Muscle of arm (tissue), 12 donors: ENCODE data around the gene RHBDD1. TPM values are rescaled to one million over a fixed set of nuclear protein-coding genes. Genes with fewer than 3 reads are reported as not detected.
"Not testable (repeated sequence)": the region's sequence is repeated elsewhere in the genome, so short reads cannot be mapped to it uniquely, and the experiment has no call there.

Source experiments
- DNase-seq: peaks from one replicate; pipeline ENCODE4 v3.0.0-alpha.2; 2013
- polyA plus RNA-seq, 12 donors: library from polyadenylated mRNA; unstranded; fragments of 120-200 nt; gene quantifications; one replicate each; pipeline ENCODE4 v1.2.1, GENCODE V29; 2013; ENCODE audit not compliant: insufficient read length in 12 of 12

The RHBDD1 gene
- polyA plus RNA-seq, 12 donors, result 12.0 to 20.8 (median 17.1) TPM; not detected in 1

DNA sequence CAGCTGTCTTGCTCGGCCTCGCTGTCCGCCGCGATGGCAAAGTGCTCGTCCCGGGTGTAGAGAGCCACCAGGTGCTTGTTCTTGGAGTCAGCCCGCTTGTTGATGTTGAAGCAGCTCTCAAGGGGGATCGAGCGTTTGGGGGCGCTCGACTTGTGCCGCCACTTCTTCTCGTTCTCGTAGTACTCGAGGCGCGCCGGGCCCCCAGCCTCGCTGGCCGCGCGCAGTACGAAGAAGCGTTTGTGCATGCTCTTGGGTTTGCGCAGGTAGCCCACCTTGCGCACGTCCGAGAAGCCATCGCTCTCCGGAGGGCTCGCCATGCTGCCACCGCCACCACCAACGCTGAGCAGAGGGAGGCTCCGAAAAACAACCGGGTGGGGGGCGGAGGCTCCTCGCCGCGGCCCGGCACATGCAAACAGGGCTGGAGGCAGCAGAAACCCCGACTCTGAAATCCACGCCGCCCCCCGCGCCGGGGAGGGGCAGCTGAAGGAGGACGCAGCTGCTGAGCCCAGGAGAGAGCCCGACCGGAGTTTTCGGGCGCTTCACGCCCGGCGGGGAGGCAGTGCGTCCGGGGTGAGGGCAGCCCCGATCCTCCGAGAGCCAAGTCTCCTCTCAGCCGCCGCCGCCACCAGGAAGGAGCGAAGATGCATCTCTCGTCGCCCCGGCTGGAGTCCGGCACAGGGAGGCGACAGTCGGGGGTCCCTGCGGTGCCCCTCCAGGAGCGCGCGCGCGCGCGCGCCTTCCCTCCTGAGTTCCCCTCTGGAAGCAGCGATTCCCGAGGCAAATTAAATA lies 37.2 kb upstream of the RHBDD1 start:
- DNase-seq, result peak; percentile 53

DNA sequence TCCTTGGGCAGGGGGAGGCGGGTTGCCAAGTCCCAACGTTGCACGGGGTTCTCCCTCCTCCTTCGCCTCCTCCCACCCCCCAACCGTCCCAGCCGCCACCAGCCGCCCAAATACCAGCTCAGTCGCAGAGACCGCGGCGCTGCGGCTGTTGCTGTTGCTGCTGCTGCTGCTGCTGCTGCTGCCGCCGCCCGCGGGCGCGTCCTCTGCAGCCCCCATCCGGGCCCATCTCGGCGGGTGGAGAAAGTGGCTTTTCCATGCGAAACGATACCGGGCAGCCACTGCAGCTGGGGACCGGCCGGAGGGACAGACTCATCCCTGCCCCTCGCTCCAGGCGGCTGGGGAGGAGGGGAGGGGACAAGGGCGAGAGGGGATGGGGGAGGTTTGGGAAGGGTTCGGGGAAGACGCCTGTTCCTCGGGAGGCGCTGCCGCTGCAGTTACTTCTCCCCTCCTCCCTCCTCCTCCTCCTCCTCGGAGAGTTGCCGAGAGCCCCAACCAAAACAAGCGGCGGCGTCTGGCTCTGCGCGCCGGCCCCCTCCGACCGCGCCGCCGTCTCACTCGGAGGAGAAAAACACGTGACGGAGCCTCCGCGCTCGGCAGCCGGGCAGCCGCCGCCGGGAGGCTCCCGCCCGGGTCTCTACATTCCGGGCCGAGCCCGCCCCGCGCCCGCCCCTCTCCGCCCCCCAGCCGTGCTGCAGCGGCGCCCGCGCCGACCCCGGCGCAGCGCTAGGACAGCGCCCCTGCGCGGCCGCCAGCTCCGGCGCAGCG lies 36.5 kb upstream of the RHBDD1 start, which contains the start of gene IRS1:
Gene IRS1, minus strand, starts transcription at position 610 of the 765 bp plus-strand sequence. CDS start 1,082 bp downstream, outside the sequence.
- DNase-seq, result peak; percentile 77

DNA sequence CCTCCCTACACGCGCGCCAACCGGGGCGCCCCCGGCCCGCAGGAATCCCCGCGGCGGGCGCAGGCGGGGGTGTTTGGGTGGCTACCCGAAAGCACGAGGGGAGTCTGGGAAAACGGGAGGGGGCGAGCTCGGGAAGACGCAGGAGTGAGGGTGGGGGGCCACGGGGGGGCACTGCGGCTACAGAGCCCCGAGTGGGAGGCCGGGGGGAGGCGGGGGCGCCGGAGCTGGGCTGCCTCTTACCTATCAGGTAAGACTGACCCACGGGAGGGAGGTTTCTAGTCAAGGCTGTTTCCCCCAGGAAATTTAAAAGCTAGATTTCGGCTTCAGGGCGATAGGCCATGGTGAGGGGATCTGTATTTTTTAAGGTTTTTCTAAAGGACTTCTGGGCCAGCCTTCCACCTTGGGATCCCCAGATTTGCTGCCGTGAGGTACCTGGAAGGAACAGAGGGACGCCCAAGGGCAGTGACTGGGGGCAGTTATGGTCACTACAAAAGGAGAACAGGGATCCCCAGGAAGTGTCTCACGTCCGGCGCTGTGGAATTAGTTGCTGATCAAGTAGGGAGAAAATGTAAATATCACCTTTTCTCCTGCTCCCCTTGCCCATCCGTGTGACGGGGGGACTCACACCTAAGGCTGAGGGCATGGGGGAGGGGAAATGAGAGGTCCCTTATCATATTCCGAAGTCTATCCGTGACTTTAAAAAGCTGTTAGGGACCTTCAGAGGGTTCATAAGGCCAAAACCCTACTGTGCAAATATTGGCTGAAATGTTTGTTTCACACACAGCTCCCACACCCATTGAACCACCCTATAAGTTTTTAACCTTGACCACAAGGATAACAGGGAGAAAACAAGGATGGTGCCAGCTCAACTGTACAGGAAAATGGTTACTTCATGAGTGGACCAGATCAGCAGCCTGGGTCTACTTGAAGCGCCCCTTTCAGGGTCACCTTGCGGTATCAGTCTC lies 35.6 kb upstream of the RHBDD1 start:
- DNase-seq, result peak; percentile 13

DNA sequence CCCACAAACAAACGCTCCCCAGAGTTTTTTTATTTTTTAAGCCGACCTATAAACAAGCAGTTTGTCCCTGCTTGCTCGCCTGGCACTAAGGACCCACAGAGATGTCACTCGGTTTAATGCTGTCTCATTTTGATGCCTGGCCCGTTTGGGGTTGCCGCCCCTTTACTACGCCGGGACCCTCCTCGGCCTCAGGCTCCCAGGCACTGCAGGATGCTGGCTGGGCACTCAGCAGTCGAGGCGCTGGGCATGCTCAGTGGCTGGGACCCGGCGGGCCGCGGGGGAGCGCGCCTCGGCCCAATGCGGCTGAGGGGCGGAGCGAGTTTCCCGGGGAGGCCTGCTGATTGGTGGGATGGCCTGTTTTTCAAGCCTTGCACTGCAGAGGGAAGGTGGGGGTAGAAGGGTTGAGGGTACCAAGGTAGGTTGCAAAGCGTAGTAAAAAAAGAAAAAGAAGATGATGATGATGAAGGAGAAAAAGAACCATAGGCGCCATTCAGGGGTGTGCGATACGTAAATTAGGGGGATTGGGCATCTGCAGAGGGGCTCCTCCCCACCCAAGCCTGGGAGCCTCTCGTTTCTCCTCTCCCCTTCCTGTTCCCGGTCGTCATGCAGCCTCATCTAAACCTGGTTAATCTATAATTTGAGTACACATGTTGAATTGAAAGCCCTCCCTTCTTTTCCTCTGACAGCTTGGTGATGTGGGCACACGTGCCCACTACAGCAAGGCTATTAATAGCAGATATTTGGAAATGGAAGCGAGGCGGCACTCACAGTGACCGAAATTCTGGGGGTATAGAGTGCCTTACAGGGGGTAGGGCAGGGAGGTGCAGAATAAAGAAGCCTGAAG lies 34.7 kb upstream of the RHBDD1 start:
- peak; percentile 57 for DNase-seq

DNA sequence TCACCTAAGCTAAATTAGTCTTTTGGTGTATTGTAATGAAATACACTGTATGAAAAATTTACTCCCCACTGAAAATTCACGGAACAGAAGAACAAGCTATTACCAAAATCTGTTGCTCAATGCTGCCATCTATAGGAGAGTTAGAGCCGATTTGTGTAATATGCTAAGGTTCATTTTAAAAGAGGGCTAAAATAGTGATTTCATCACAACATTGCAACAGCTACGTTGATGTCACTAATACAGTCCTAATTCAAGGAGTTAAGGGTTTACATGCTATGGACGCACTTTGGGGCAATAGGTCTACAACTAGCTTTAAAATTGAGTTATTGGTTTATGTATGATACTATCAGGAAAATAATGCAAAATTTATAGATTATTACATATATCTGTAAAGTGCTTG lies 33.3 kb upstream of the RHBDD1 start:
- DNase-seq, result peak; percentile 76

DNA sequence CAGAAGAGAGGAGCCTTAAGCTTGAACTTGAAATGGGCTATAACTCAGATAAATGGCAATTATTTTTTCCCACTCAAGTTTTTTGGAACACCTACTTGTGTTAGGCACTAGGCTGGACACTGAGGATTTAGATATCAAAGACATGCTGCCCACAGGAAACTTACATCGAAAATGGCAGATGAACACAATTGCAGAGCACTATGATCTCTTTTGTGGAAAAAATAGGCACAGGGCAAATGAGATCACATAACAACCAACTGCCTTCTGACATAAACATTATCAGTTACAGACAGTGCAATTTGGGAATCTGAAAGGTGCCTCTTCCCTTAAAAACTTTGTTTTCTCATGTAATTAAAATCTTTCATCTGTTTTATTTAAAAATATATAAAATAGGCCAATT lies 32.4 kb upstream of the RHBDD1 start:
- DNase-seq, result no peak

DNA sequence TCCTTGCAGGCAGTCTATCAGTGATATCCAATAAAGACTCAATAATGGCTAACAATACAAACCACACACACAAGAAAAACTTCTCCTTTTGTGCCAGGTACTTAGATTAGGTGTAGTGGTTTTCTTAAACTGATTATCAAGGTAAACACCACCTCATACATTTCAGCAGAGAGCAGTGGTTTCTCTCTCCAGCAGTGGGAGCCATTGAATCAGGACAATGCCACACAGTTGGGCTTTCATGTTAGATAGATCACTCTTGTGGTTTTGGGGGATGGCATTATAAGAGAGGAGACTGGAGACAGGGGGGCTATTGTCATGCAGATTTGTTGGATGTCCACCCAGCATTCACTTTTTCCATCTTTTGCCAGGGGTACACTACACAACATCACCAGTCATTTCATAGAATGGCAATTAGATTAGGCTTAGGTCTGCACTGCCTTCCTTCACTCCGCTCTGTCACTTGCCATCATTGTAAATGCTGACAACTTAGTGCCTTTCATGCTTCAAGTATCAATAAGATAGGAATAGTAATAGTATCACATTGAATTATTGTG lies 22.6 kb upstream of the RHBDD1 start:
- no peak for DNase-seq

DNA sequence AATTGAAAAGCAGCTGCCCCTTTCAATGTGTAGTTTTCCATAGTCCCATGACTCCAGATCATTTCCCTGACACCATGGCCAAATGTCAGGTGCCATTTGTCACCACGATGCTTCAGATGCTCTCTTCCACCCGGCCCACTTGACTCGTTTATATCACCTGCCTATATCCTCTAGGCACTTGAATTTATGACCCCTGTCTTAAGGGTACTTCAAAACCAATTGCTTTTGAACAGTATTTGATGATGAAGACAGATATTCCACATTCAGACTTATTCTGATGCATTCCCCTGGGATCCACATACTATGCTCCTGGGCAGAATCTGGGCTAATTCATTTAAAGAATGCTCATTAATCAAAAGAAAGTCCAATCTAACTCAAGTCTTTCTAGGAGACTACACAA lies 16.9 kb upstream of the RHBDD1 start:
- no peak for DNase-seq

DNA sequence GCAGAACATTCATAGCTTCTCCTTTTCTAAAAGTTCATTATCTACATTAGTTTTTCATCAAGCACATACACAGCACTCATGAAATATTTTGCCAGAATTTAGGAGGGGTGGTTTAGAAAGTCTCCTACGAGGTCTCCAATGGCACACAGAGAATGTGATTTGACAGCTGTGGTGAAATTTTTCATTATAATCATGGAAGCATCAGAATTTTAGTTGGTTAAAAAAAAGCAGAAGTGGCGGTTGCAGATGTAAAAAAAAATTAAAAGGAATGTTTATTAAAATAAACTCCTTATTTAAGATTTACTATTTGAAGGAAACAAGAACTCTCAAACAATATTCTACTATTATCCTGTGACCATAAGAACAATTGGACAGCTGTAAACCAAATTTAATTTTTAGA lies 10.8 kb upstream of the RHBDD1 start:
- no peak for DNase-seq

DNA sequence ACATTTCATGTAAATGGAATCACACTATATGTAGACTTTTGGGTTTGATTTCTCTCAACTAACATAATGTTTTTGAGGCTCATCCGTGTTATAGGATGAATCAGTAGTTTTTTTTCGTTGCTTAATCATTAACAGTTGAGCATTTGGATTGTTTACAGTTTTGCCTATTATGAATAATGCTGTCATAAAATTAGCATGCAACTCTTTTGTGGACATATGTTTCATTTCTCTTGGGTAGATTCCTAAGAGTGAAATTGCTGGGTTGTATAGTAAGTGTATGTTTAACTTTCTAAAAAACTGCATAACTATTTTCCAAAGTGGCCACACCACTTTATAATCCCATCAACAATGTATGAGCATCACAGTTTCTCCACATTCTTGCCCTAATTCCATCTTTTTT lies 7.7 kb upstream of the RHBDD1 start:
- no peak for DNase-seq

DNA sequence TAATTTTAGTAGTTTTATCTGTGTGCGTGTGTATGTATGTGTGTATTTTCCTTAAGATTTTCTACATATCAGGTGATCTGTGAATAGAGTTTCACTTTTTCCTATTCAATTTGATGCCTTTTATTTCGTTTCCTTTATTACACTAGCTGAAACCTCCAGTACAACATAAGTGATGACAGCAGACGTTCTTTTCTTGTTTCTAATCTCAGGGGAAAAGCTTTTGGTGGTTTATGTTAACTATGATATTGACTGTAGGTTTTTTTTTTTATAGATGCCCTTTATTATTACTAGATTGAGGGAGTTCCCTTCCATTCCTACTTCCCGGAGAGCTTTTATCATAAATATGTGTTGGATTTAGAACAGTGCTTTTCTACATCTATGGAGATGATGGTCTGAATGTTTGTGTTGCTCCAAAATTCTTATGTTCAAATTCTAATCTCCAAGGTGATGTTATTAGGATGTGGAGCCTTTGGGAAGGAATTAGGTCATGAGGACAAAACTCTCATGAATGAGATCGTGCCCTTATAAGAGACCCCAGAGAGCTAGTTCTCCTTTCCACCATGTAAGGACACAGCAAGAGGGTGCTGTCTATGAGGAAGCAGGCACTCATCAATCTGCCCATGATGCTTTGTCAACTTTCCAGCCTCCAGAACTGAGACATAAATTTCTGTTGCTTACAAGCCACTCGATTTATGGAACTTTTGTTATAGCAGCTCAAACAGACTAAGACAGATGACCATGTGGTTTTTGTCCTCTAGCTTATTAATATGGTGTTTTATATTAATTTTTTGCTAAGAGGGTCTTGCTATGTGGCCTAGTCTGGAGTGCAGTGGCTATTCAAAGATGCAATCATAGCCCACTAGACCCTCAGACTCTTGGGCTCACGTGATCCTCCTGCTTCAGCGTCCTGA lies 5.9 kb upstream of the RHBDD1 start:
- no peak for DNase-seq

DNA sequence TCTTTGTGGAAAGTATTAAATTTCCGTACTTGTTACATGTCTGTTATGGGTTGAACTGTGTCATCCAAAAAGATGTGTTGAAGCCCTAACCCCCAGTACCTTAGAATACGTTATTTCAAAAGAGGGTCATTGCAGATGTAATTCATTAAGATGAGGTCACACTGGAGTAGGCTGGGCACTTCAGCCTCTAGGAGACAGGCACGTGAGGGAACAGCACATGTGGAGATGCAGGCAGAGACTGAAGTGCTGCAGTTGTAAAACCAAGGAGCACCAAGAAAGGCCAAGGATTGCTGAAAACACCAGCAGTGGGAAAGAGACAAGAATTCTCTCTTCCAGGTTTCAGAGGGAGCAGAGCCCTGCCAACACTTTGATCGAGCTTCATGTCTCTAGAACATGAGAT lies 4.6 kb upstream of the RHBDD1 start:
- DNase-seq, result no peak

DNA sequence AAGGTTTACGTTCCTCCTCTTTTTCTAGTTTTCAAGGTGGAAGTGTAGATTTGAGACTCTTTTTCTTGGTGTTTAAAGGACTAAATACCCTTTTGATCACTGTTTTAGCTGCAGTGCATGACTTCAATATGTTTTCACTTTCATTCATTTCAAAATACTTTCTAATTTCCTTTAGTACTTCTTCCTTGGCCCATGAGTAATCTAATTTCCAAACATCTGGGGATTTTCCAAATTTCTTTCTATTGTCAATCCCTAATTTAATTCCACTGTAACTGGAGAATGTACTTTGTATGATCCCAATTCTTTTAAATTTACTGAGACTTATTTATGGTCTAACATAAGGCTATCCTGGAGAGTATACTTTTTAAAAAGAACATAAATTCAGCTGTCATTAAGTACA lies 3.8 kb upstream of the RHBDD1 start:
- DNase-seq, result no peak

DNA sequence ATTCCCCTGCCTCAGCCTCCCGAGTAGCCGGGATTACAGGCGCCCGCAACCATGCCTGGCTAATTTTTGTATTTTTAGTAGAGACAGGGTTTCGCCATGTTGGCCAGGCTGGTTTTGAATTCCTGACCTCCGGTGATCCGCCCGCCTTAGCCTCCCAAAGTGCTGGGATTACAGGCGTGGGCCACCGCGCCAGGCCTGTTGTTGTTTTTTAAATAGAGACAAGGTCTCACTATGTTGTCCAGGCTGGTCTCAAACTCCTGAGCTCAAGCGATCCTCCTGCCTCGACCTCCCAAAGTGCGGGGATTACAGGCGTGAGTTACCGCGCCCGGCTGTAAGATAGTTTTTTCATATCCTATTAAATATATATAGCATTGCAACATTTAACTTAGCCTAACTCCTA lies 974 bp upstream of the RHBDD1 start:
- DNase-seq, result not testable (repeated sequence)

DNA sequence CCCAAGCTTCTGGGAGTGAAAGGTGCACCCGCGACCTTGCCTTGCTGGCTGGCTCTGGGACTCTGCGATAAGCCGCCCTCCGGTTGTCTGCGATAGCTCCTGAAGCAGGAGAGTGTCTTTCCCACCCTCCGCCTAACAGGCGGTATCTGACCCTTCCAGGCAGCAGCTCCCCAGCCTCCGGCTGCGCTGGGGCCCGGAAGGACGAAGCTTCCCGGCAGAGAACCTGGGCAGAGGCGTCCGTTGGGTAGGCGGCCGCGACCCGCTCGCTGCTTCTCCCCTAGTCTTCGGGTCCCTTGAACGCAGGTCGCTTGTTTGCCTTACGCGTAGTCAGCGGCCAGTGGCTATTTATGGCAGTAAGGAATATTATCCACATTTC lies 446 bp upstream of the RHBDD1 start:
- no peak for DNase-seq

DNA sequence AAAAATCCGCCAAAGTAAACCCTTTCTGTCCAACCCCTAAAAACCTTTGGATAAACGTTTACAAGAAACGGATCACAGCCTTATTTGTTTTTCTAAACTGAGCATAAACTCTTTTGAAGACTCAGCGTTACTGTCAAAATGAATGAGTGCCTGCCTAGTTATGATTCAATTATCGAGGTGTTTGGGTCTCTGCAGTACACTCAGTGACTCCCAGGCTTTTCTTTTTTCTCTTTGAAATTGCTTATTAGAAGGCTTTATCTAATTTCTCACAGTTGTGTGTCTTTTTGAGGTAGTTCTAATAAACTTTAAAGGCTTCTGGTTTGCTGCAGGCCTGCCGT lies 663 bp downstream of the RHBDD1 start:
- no peak for DNase-seq

DNA sequence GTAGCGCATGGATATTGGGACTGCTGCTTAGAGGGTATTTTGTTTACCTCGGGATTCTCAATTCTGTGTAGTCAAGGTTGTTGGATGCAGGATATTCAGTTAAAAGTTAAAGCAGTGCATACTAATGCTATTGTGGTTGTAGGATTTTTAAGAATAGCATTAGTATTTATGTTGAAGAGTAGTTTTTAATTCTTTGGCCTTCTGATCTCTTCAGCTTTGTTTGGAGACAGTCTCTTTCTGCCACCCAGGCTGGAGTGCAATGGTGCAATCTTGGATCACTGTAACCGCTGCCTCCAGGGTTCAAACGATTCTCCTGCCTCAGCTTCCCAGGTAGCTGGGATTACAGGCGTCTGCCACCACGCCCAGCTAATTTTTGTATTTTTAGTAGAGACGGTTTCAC lies 1.5 kb downstream of the RHBDD1 start:
- DNase-seq, result no peak

DNA sequence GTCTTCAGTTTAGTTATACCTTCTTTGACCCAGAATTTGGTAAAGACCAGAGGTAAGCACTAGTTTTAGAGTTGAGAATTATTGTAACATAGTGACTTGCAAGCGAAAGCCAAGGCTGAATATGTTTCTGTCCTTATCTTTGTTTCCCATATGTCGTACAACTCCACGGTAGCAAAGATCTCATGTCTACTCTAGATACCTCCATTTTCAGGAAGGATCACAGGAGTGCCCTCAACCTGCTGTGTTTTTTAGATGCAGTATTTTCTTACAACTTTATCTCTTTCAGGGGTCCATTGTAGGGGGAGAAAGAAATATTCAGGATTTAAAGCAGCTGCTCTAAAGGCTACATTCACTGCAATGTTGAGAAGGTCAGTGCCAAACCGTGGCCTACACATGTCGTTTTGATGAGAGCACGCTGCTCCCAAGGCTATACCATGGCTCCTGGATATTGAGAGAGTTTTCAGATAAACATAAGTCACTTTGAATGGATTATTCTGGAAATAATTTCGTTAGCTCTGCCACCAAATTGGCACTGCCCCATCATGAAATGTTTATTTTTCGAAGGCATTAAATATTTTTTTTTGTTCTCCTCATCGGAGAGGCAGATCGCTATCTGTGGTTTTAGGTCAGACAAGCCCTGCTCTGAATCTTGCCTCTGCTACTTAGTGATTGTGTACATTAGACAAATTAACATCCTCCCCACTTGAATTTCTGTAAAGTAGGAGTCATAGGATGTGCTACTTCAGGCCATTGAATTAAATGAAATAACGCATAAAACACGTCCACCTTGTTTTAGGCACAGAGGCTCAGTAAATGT lies 2.1 kb downstream of the RHBDD1 start:
- DNase-seq, result no peak

DNA sequence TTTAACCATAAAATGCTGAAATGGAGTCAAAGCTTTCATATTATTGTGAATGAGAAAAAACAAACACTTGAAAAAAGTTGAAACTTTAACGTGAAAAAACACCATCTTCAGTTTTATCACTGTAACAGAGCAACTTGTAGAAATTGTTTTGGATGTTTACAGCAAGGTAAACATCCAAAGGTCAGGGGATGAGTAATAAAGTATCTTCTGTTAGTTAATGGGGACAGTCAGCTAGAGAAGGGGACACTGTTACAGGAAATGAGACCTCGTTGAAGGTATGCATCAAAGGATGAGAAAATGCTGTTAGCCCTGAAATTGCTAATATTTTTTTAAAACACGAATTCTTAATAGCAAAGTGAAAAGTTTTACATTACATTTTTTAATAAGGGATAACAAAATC lies 2.9 kb downstream of the RHBDD1 start:
- DNase-seq, result no peak
